ENCODE measurements around the gene RAB4A.

RAB4A gene, protein sequence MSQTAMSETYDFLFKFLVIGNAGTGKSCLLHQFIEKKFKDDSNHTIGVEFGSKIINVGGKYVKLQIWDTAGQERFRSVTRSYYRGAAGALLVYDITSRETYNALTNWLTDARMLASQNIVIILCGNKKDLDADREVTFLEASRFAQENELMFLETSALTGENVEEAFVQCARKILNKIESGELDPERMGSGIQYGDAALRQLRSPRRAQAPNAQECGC

DNA sequence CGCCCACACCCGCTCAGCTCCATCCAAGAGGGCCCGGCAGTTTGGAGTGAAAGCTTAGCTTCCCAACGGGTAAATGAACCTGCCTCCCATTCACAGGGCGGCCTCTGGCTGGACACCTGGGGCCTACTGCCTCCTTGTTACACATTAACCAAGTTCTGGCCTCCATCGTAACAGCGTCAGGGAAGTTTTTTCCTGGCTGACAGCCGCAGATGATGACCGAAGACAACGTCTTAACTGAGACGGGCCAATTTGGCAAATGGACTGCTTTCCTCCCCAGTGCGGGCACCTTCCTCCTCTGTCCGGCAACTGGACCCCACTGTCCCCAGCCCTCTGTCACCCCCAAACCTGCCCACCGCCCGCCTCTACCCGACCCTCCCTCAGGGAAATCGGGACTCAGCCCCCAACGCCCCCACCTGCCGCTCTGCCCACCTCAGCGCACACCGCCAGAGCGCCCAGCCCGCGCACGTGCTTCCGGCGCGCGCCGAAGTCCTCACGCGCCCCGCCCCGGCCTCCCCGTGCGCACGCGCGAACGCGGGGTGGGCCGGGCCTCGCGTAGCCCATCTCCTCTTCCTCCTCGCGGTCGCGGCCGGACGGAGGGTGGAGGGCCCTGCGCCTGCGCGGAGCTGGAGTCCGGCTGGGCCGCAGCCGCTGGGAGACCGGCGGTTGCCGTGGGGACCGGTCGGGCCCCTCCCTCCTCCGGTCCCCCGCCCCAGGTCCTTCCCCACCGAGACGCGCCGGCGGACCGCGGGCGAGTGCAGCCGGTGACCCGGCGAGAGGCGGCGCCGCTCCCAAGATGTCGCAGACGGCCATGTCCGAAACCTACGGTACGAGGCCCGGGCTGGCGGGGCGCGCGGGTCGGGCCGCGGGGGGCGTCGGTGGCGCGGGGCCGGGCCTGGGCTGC is at the start of gene RAB4A:
Gene RAB4A, plus strand, starts transcription at position 565 of the 901 bp plus-strand sequence. Its CDS starts 229 bp downstream, at position 794.
- peak; percentile 42 to 59 for DNase-seq (ENCODE audit: low read depth in 2 of 2, low spot score in 1 of 2)

DNA sequence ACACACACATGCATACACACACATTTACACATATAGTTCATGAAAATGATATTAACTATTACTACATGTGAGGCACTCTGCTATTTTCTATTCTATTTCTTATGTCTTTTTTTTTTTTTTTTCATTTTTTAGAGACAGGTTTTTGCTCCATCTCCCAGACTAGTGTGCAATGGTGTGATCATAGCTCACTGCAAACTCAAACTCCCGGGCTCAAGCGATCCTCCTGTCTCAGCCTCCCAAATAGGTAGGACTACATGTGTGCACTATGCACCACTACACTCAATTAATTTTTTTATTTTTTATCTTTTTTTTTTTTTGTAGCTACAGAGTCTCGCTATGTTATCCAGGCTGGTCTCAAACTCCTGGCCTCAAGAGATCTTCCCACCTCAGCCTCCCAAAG is 48.8 kb upstream of the RAB4A start:
- no peak for DNase-seq (ENCODE audit: low read depth in 2 of 2, low spot score in 1 of 2)

DNA sequence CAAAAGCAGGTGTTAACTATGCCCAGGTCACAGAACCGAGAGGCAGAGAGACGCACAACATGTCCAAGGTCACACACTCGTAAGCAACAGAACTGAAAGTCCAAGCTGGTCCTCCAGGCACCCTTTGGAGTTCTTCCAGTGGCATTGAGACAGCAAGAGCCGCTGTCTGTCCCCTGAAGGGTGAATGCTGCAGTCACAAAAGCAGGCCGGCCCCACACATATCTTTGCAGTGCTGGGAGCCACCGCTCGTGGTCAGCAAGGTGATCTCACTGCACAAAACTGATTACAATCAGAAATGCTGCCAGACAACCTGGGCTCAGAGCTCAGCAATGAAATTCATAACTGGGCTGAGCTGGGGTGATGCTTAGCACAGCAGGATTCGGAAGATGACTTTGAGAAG is 47.4 kb upstream of the RAB4A start:
- DNase-seq (ENCODE audit: low read depth in 2 of 2, low spot score in 1 of 2) = no peak

DNA sequence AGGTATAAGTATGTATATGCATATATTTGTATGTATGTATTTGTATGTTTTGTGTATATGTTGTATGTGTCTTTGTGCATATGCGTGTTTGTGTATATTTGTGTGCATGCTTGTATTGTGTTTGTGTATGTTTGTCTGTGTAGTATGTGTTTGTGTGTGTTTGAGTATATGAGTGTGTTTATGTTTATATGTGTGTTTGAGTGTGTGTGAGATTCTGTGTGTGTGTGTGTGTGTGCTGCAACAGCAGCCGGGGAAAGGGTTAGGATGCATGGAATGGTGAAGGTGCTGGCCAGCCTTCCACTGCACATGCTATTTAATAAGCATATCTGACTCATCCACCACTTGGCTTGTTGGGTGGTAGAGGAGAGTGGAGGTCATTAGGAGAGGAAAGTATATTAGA is 46.6 kb upstream of the RAB4A start:
- no peak for DNase-seq (ENCODE audit: low read depth in 2 of 2, low spot score in 1 of 2)

DNA sequence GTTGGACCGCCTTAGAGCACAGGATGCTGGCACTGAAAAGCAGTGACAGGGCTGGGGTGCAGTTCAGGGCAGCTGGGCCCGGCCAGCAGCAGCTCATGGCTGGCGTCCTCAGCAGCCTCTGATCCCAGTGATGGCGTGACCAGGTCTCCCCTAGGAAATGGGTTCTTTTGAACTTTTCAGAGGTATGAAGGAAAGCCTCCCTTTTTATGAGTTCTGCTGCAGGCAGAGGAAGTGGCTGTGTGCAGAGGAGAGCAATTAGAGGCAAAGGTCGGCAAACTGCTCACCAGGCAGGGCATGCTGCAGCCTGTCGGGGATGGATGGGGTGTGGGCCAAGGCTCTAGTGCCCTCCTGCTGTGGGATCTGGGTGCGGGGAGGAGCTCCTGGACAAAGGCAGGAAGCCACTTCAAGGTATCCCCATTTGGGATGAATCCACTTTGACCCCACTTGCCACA is 45.6 kb upstream of the RAB4A start:
- DNase-seq (ENCODE audit: low read depth in 2 of 2, low spot score in 1 of 2) = no peak

DNA sequence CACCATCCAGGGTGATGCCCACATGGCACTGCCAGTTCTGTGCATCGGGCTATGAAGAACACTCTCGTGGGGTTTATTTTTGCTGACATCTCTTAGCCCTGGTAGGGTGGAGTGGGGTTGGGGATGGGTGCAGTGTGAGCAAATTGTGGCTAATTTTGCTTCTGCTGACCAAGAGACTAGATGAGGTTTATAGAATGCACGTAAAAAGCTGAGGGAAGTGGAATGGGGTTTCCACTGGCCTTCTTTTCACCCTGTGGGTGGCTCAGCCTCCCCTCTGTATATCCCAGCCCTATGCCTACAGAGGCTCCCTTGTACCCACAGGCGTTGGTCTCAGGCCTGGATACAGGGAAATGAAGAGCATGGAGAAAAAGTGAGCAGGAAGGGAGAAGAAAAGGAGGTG is 44.1 kb upstream of the RAB4A start:
- no peak for DNase-seq (ENCODE audit: low read depth in 2 of 2, low spot score in 1 of 2)

DNA sequence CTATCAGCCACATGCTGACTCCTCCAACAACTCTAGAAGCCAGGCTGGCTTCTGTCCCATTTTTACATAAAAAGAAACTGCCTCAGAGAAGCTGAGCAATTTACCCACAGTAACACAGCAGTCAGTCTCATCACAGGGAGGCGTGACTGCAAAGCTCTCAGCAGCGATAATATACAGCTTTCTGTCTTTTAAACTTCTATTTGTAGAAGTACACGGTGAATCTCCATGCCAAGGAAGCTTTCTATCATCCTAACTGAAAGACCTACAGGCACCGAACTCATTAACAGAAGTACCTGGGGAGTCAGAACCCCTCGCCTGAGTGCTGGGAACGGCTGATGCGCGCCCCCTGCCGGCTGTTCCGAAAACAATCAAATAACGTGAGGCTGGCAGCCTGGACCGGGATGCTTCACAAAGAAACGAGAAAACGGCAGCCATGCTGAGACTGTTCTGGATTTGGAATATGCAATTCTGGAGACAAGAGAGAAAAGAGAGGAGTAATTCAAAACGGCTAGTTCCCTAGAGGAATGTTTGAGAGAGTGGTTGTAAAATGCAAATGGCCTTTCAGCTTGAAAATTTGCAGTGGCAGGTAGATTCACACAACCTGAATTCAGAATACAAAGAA is 43.5 kb upstream of the RAB4A start:
- DNase-seq (ENCODE audit: low read depth in 2 of 2, low spot score in 1 of 2) = peak; percentile 62 to 76

DNA sequence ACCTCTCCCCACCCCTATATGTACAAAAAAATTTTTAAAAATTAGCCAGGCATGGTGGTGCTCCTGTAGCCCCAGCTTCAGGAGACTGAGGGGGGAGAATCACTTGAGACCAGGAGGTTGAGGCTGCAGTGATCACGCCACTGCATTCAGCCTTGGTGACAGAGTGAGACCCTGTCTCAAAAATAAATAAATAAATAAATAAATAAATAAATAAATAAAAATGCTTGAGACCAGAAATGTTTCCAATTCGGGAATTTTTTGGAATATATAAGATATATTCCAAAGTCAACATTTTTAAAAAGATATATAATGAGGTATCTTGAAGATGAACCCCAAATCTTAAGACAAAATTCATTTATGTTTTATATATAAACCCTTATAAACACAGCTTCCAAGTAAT is 42.4 kb upstream of the RAB4A start:
- DNase-seq (ENCODE audit: low read depth in 2 of 2, low spot score in 1 of 2) = no peak

DNA sequence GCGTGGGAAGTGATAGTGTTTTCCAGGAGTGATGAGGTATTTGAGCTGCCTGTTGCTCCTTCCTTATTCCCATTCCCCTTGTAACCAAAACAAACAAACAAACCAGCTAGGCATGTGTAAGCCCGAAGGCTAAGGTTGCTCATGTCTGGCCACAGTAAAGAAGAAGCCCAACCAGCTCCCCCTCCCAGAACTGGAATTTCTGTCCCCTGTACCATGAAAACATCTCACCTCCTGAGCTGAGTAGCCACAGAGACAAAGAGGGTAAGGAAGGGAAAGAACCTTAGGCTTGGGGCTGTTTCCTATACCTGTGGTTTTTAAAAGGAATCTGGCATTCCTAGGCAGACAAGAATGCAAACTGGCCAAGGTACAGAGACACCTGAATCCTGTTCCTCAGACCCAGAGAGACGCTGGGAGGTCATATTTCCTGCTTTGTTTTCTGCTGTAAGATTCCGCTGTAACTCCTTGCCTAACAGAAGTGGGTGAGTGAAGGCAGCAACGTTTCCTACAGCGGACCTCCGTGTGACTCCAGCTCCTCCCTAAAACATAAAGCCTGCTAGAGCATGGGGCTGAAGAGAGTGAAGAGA is 41.7 kb upstream of the RAB4A start:
- no peak for DNase-seq (ENCODE audit: low read depth in 2 of 2, low spot score in 1 of 2)

DNA sequence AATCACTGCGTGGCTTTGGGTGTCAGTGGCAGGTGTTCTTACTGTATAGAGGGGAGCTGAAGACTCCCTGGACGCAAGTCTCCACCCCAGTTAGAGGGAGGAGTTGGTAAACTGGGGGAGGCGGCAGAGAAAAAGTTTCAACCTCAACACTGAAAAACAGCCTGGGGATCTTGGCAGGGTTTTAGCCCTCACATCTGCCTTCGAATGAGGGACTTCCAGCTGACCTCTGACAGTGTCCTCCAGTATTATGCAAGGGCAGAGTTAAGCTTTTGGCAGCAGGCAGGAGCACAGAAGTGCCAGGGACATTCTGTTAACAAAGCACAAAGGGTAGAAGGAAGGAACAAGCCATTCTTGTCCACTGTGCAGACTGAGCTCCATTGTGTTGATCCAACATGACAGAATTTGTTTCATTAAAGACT is 41.2 kb upstream of the RAB4A start:
- DNase-seq (ENCODE audit: low read depth in 2 of 2, low spot score in 1 of 2) = no peak

DNA sequence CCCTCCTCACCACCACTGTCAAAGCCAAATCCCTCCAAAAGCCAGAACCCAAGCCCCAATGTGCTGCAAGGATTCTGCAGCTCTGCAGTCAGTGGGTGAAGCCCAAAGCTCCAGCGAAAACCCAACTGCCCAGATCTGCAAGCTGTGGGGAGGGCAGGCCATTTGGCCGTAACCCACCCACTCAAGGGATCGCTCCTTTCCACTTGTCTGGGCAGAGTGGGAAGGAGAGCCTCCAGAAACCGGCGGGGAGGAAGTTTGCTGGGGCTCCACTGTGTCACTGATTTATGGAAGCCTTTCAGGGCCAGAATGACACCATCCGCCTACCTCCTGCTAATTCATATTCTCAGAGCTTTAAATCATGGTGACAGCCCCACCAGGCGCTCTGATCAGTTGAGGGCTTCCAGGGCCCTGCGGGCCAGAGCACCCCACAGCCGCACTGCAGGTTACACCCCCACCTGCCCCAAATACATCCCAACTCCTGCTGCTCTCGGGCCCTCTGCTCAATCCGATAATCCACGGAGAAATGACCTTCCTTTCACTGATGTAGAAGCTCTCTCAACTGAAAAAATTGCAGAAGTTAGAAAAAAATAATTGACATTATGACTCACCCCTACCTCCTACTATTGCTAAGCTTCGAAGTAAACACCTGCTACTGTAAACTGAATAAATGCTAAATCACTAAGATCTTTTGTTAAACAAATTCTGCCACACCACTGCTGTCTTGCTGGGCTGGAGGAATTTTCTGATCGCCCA is 40.6 kb upstream of the RAB4A start:
- DNase-seq (ENCODE audit: low read depth in 2 of 2, low spot score in 1 of 2) = no peak

DNA sequence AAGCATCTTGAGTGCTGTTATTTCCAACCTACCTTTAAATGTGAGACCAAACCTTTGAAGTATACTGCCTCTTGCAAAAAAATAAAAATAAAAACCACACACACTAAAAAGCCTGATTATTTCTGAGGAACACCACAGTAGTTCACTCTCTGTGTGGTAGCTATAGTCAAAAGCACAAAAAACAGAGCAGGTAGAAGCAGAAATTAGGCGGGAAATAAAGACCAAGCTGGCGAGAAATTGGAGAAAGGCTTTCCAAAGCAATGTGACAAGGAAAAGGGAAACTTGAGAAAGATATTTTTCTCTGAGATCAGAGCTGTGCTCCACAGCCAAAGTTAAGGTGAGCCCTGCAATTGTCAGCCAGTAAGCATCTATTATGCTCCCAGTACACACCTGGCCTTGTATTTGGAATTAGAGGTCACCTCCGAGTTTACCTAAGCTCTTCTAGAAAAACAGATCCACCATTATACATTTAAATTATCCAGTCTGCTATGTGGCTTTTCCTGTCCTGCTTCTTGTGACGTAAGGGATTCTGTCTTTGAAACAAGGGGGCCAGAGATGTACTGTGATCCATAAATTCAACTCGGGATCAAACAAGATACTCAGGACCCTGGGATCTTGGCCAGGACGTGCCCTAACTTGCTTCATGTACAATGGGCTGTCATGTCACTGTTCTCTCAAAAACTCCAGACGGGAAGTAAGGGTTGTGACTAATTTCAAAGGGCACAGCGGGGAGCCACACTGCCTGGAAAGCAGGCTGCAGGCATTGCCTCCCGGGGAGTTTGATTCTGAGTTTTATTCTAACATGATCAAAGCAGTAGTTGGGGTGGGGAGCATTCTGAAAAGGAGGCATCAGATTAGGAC is 39.8 kb upstream of the RAB4A start:
- no peak for DNase-seq (ENCODE audit: low read depth in 2 of 2, low spot score in 1 of 2)

DNA sequence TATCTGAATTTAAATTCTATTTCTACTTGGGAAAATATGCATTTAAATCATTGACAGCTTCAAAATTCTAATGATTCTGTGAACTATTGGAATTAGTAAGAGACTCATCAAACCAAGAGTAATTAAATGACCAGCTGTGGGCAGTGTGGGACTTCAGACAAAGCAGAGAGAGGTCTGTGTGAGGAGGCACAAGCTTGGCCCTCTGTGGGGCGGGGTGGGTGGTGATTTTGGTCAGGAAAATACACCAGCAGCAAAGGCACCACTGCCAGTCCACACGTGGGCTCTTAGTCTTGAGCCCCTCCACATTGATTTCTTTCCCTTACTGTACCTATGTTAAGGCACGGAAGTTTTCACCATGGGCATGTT is 39.2 kb upstream of the RAB4A start:
- DNase-seq (ENCODE audit: low read depth in 2 of 2, low spot score in 1 of 2) = no peak

DNA sequence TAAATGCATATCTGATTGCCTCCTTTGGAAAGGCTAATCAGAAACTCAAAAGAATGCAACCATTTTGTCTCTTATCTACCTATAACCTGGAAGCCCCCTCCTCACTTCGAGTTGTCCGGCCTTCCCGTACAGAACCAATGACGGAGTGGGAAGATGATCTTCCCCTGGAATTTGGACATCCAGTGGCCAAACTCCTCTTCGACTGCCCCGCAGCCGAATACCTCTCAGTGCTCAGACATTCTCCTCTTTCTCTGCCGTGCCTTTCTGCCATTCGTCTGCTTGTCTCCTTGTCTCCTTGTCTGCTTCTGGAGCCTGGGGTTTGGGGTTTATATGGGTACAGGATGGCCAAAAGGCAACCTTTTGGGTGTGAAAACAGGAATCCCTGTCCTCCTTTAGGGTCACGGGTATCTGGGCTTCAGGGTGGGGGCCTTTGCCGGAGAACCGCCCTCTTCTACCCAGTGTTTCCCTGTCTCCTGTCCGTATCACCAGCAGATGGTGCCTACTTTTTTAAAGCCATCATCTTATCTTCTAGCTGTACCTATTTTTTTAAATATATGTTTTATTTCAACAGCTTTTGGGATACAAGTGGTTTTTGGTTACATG is 35.9 kb upstream of the RAB4A start:
- DNase-seq (ENCODE audit: low read depth in 2 of 2, low spot score in 1 of 2) = no peak

DNA sequence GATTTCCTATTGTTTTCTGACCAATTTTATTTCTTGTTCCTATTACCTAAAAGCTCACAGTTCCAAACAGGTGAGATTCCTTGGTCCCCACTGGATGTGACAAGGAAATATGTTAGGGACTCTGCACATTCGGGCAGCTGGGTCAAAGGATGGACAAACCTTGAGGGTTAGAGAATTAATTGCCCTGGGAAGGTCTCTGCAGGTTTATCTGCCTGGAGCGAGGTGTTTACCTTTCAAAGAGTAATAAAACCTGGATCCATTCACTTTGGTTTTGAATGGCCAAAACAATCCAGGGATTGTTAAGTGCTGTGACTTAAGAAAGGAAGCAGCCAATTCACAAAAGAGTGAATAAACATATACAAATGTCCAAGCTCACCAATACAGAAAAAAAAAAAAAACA is 33.6 kb upstream of the RAB4A start:
- DNase-seq (ENCODE audit: low read depth in 2 of 2, low spot score in 1 of 2) = no peak

DNA sequence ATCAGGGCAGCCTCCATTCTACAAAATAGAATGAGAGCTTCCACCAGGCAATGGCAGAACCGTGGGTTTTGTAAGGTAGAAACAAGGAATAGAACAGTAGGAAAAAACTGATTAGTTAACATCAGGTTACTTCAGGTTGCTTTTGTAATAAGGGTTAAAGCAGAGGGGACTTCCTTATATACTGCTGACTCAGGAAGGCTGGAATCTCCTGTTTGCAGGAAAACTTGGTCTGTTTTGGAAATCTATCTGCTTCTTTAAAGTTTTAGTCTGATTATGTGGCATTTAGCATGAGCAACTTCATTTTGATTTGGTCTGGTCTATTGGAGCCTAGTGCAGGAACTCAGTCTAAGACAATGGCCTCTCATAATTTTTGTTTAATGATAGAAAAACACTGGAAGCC is 32.7 kb upstream of the RAB4A start:
- no peak for DNase-seq (ENCODE audit: low read depth in 2 of 2, low spot score in 1 of 2)

DNA sequence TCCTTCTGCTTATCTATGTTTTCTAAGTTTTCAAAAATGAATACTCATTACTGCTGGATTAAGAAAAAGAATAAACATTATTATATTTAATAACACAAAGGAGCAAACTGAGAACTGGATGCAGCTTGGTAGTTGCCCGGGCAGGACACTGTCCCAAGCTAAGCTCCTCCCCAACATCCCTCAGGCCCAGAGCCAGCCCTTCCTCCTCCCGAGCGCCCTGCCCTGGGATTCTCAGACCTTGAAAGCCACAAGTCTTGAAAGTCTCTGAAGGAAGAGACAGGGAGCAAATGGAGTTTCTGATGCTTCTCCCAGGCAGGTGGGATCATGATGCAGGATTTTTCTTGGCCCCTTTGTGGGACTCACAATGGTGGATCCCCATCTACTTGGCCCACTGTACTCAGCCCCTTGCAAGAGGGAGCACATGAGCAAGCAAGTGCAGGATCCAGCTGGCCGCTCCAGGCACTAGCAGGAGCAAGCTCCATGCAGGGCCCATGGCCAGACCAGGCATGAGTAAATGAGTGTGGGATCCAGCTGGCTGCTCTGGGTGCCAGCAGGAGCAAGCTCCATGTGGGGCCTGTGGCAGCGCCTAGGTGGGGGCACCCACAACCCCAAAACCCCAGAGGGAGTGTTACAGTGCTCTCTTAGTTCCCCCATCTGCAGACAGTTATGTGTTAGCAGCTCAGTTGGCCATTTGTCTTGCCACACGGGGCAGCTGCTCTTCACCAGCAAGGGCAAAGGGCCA is 32.1 kb upstream of the RAB4A start:
- DNase-seq (ENCODE audit: low read depth in 2 of 2, low spot score in 1 of 2) = no peak

DNA sequence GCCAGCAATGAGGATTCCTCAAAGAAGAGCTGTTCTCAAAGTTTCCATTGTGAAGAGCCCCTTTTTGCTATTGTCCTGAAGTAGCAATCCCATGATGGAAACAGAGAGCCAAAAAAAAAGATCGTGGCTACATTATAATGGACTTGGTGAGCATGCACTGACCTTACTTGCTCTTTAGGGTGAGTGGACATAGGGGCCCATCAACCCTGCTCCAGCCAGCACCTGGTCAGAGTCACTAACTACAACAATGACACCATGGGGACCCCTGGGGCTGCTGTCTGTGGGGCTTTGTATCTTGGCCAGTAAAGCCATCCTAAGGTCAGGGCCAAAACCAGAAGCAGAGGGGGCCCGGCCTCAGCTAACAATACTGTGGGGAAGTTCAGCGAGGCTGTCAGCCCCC is 30.4 kb upstream of the RAB4A start:
- no peak for DNase-seq (ENCODE audit: low read depth in 2 of 2, low spot score in 1 of 2)

DNA sequence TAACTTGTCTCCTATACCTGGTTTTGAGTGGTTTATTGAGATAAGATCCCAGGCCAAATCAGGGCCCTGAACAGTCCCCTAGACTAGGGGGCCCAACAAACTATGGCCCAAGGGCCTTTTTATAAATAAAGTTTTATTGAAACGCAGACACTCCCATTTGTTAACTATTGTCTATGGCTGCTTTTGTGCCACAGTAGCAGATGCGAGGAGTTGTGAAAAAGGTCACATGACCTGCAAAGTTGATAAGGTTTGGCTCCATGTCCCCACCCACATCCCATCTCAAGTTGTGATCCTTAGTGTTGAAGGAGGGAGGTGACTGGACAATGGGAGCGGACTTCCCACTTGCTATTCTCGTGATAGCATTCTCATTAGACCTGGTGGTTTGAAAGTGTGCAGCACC is 29.5 kb upstream of the RAB4A start:
- DNase-seq (ENCODE audit: low read depth in 2 of 2, low spot score in 1 of 2) = no peak
